Measurements from ENCODE around the gene RGPD3.
A peak's percentile ranks its signal among the peaks of the same experiment; 100 is the strongest.
"Not testable (repeated sequence)": the region's sequence is repeated elsewhere in the genome, so short reads cannot be mapped to it uniquely, and the experiment has no call there.

The RGPD3 gene

GRCh38 chr2:106468107-106468506 is at the start of gene RGPD3:
Gene RGPD3 (minus strand): TSS chr2:106468413. CDS start chr2:106468288, 125 bp downstream.
- DNase-seq = not testable (repeated sequence)

- DNase-seq = no peak
Measured at GRCh38 chr2:106517329-106517728, 49.1 kb upstream of the RGPD3 start.

DNA sequence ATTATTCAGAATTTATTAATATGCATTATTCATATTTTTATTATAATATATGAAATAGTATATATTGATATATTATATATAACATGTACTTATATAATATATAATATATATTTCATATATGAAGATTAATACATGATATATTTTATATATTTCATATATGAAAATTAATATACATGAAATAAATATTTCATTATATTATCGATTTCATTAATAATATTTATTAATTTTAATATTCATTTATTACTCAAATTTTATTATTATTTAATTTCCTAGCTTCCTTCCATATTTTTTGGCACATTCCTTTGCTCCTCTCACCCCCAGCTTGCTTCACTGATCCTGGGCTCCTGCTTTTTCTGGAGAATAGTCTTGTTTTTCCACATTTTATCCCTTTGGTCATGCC is 48.7 kb upstream of the RGPD3 start:
- DNase-seq = no peak

- no peak for DNase-seq
Measured at GRCh38 chr2:106516436-106516835, 48.2 kb upstream of the RGPD3 start.

DNA sequence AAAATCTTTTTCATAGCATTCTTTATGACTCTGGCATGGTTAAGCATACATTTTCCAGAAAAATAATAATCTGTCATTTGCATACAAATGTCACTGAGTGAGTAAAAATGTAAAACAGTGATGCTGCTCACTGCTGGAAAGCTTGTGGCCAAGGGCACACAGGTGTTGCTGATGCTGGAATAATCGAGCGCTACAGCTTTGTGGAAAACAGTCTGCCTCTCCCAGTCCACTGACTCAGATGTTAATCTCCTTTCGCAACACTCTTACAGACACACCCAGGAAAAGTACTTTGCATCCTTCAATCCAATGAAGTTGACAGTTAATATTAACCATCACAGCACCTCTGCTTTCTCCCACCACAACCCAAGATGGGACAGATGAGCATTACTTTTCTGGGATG is 46.6 kb upstream of the RGPD3 start:
- DNase-seq = peak; percentile 5

- DNase-seq = not testable (repeated sequence)
Measured at GRCh38 chr2:106513391-106513790, 45.2 kb upstream of the RGPD3 start.

GRCh38 chr2:106511934-106512333 is 43.7 kb upstream of the RGPD3 start:
- not testable (repeated sequence) for DNase-seq

DNA sequence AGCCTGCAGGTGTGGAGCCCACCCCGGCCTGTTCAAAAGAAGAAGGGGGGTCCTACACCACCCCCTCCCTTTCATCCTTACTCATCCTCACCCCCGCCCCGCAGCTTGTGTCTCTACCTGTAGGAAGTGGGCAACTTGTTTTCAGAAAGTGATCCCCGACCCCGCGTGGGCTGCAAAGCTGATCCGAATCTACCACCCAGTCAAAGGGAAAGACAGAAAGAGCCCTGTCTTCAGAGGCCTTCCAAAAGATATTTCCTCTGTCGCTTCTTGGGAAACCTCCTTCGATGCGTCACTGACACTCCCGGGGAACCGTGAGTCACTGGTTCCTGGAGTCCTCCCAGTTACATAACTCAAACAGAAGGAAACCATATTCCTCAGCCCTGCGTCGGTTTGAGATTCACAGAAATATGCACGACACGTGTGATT is 43.3 kb upstream of the RGPD3 start:
- DNase-seq = not testable (repeated sequence)

- DNase-seq = not testable (repeated sequence)
Measured at GRCh38 chr2:106510791-106511190, 42.6 kb upstream of the RGPD3 start.

GRCh38 chr2:106509374-106509770 is 41.2 kb upstream of the RGPD3 start:
- not testable (repeated sequence) for DNase-seq

DNA sequence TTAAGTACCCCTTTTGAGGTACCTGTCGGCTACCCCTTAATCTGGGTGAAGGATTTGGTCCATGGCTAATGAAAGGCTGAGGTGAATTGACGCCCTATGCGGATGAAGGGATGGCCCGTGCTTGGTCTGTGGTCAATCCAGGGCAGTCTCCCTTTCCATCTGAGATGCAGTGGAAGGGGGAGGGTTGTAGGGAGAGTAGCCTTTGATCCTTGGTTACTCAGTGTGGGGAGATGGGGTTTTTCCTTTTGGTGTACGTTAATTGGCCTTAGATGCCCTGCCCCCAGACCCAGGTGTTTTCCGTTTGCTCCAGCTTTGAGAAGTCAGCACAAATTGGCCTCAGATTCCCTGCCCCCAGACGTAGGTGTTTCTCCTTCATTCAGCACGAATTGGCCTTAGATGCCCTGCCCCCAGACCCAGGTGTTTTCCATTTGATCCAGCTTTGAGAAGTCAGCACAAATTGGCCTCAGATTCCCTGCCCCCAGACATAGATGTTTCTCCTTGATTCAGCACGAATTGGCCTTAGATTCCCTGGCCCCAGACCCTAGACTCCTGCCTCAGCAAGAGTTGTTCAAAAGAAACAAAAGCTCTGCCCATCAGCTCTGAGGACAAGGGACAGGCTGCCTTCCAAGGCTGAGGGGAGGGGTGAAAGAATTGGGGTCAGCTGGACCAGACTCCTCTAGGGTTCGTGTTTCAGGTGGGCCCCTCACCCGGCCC is 40.6 kb upstream of the RGPD3 start:
- not testable (repeated sequence) for DNase-seq

DNA sequence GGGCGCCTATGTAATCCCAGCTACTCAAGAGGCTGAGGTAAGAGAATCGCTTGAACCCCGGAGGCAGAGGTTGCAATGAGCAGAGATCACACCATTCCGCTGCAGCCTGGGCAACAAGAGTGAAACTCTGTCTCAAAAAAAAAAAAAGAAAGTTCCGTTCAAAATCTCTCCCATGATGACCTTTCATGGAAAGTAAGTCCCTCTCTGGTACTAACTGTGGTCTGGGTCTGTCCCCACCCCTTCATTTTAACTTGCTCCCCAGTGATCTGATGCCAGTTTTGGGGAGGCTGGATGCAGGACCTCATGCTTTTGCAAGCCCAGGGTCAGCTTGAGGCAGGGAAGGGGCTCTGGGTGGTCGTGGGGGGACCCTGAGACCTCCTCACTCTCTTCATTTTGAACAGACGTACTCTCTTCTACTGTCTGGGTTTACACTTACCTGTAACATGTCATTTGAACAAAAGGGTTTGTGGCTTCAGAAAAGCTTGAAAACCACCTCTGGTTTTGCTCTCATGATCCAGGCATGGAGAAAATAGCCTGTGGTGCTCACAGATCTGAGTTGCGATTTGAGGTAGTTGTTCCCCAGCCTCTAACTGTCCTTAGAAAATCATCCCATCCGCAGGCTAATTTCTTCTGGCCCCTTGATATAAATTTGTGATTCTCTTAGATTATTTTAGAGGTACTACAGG is 37.9 kb upstream of the RGPD3 start:
- not testable (repeated sequence) for DNase-seq

- DNase-seq = not testable (repeated sequence)
Measured at GRCh38 chr2:106504787-106505186, 36.6 kb upstream of the RGPD3 start.

GRCh38 chr2:106504192-106504591 is 36.0 kb upstream of the RGPD3 start:
- DNase-seq = not testable (repeated sequence)

GRCh38 chr2:106502351-106502750 is 34.1 kb upstream of the RGPD3 start:
- not testable (repeated sequence) for DNase-seq

DNA sequence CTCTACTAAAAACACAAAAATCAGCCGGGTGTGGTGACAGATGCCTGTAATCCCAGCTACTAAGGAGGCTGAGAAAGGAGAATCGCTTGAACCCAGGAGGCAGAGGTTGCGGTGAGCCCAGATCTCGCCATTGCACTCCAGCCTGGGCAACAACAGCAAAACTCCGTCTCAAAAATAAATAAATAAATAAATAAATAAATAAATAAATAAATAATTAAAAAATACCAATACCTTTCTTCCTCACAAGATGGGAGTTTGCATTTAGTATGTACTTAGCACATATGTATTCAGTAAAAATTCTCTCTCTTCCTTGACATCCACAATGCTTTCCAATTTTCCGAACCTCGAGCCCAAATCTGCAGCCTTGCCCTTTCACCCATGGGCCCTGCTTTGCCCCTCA is 32.1 kb upstream of the RGPD3 start:
- DNase-seq = not testable (repeated sequence)

DNA sequence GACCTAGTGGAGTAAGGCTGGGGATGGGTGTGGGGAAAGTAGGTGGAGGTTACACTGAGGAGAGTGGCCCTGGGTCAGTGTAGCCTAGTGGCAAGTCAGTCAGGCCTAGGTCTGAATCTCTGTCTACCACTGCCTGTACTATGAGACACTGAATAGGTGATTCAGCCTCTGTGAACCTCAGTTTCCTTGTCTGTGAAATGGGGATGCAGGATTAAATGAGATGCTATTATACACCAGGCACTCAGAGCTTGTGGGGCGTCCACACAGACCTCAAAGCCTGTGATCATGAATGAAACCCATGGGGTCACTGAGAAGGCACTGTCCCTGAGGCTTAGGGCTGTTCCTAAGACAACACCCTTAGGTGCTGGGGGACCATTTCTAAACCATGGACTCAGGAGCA is 30.3 kb upstream of the RGPD3 start:
- DNase-seq = not testable (repeated sequence)

DNA sequence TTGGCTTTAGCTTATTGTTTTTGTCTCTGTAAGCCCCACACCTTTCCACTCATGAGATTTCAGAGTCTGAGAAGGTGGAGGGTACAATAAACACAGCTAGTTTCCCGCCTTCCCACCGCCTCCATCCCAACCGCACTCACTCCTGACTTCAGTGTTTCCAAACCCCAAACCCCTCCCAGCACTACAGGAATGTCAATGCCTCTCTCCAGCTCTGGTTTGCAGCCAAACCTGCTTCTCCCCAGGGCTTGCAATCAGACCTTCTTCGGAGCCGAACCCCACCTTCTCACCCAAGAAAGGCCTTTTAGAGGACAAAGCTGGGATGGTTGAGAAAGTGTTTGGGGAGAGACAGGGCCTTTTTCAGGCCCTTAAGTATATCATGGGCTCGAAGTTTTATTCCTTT is 24.7 kb upstream of the RGPD3 start:
- not testable (repeated sequence) for DNase-seq

DNA sequence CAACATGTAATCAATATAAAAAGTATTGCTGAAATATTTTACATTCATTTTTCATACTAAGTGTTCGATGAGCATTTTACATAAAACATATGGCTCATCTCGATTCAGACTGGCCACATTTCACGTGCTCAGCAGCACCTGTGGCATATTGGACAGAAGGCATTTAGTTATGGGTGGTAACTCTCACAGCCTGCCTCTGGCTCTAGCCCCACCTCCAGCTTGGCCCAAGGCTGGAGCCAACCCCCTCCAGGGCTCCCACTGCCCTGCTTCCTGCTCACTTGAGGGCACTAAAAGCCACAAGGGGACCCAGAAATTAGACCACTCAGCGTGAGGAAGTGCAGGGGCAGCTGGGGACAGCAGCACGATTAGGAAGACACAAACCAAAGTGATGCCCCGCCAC is 24.2 kb upstream of the RGPD3 start:
- not testable (repeated sequence) for DNase-seq

DNA sequence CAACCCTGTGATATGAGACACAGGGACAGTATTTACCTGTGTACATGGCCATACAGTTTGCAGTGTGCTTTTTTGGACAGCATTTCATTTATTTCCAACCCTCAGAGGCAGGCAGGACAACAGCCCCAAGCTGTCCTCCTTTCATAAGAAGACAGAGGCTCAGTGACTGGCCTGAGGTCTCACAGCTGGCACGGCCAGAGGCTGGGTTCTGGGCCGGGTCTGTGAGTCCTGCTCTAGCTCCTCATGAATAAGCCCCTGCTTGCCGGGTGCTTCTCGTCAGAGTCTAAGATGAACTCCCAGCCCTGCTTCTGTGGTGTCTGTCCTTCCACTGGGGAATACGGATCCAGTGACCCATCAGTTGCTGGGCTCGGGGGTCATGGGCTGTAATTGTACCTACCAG is 21.5 kb upstream of the RGPD3 start:
- DNase-seq = not testable (repeated sequence)

DNA sequence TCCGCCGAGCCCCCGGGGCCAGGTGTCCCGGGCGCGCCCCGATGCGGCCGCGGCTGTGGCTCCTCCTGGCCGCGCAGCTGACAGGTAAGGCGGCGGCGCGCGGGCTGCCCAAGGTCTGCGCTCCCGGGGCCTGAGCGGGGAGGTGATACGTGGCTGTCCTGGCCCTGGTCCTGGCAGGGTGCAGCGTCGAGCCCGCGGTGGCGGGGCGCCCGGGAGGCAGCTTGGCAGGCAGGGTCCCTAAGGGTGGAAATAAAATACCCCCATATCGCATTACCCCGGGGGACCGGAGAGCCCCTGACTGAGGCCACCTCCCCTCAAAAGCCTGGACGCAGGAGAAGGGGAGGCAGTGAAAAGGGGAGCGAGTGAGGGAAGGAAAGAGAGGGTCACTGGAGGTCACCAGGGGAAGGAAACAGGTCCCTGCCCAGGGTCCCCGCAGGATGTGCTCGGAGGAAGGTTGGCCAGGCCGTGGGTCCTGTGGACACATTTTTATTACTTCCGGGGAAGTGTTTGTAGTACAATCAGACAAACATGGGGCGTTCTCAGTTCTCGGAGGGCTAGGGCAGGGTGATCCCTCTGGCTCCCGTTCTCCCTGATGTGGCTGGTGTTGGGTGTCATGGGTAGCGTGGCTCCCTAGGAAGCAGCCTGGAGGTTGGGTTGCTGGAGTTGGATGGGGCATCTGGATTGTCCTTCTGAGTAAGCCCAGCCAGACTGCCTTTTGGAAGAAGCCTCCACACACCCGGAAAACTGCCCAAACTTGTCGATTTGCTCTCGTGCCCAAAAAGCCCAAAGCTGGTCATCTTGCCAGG is 19.4 kb upstream of the RGPD3 start:
- DNase-seq = not testable (repeated sequence)

DNA sequence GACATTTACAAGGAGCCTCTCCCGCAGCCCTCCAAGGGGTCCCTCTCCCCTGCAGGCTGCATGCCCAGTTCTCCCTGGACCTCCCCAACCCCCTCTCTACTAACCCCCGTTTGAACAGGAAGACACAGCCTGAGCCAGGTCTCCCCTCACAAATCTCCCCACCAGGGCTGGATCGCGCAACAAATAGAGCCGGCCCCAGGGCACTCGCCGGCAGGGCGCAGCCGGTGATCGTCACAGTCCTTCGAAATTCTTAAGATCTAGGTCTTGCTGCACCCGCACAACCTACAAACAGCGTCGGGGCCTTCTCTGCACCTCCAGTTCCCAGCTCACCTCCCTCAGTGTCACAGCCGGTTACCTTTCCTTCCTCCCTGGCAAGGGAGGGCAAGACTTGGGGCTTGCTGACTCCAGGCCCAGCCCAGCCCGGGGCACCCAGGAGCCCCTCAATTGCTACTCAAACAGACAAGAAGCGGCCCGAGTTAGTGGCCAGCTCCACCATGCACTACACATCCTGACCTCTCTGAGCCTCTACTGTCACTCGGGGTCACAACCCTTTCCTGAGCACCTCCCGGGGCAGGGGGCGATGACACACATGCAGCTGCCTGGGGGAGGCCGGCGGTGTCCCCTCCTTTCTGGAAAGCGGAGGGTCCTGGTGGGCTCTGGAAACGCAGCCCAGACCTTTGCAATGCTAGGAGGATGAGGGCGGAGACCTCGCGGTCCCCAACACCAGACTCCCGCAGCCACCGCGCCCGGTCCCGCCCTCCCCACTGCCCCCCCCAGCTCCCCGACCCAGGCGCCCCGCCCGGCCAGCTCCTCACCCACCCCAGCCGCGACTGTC is 18.6 kb upstream of the RGPD3 start, which contains the start of gene CD8B2:
CD8B2 (plus strand) TSS at position 814 of the 835 bp plus-strand sequence. CDS start 63 bp downstream, outside the sequence.
- not testable (repeated sequence) for DNase-seq
